ENCODE results near the gene TTC39C.

DNA sequence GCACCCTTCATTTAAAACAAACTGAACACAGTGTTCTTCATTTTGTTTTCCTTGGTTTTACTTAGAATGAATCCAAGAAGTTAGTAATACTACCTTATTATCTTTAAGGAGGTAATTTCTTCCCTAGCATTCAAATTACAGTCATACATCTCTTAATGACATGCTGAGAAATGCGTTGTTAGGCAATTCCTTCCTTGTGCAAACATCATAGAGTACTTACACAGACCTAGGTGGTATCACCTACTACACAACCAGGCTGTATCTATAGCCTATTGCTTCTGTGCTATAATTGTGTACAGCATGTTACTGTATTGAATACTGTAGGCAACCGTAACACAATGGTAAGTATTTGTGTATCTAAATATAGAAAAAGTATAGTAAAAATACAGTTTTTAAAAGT, 115.9 kb downstream of the TTC39C start:
- TF ChIP-seq, protein P1, sequence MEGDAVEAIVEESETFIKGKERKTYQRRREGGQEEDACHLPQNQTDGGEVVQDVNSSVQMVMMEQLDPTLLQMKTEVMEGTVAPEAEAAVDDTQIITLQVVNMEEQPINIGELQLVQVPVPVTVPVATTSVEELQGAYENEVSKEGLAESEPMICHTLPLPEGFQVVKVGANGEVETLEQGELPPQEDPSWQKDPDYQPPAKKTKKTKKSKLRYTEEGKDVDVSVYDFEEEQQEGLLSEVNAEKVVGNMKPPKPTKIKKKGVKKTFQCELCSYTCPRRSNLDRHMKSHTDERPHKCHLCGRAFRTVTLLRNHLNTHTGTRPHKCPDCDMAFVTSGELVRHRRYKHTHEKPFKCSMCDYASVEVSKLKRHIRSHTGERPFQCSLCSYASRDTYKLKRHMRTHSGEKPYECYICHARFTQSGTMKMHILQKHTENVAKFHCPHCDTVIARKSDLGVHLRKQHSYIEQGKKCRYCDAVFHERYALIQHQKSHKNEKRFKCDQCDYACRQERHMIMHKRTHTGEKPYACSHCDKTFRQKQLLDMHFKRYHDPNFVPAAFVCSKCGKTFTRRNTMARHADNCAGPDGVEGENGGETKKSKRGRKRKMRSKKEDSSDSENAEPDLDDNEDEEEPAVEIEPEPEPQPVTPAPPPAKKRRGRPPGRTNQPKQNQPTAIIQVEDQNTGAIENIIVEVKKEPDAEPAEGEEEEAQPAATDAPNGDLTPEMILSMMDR (IDR thresholded peaks at IDR 0.05): no peak
- no peak for TF ChIP-seq POLR2A (IDR thresholded peaks at IDR 0.05)
